Measurements from ENCODE around the gene PIP5KL1.

The PIP5KL1 gene

DNA sequence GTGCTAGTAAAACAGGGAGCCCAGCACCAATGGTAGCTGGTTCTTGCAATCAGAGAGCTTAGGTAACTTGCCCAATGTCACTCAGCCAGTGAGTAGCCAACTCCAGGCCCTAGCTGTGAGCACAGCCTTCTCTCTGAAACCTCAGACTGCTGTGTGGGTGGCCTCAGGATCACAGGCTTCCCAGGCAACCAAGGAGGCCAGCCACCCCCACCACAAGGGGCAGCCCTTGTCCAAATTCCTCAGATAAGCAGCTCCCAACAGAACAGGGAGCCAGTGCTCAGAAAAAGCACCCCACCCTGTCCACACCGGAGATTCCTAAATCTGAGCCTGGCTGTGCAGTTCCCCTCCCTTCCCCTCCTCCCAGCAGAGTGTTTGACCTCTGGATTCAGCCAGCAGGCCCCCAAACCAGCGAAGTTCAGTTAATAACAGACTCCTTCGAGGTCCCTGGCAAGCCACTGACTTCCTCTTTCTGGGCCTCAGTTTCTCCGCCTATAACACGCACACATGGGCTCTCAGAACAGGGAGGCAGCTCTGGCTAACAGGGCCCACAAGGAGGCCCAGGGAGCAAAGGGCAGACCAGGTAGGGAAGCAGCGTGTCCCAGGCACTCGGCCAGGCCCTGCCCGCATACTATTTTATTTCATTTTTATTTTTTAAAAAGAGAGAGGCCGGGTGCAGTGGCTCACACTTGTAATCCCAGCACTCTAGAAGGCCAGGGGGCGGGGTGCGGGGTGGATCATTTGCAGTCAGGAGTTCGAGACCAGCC, 47.5 kb upstream of the PIP5KL1 start:
- no peak overlapping the region for H3K4me3 ChIP-seq (ENCODE audit: low read depth, low read length)
- peak; percentile 38 for DNase-seq (ENCODE audit: low read depth)
- TF ChIP-seq, protein P1, sequence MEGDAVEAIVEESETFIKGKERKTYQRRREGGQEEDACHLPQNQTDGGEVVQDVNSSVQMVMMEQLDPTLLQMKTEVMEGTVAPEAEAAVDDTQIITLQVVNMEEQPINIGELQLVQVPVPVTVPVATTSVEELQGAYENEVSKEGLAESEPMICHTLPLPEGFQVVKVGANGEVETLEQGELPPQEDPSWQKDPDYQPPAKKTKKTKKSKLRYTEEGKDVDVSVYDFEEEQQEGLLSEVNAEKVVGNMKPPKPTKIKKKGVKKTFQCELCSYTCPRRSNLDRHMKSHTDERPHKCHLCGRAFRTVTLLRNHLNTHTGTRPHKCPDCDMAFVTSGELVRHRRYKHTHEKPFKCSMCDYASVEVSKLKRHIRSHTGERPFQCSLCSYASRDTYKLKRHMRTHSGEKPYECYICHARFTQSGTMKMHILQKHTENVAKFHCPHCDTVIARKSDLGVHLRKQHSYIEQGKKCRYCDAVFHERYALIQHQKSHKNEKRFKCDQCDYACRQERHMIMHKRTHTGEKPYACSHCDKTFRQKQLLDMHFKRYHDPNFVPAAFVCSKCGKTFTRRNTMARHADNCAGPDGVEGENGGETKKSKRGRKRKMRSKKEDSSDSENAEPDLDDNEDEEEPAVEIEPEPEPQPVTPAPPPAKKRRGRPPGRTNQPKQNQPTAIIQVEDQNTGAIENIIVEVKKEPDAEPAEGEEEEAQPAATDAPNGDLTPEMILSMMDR (IDR thresholded peaks at IDR 0.05; ENCODE audit: low read depth, low read length), result no peak
- TF ChIP-seq POLR2A (IDR thresholded peaks at IDR 0.05; ENCODE audit: extremely low read depth, insufficient read length), result no peak

DNA sequence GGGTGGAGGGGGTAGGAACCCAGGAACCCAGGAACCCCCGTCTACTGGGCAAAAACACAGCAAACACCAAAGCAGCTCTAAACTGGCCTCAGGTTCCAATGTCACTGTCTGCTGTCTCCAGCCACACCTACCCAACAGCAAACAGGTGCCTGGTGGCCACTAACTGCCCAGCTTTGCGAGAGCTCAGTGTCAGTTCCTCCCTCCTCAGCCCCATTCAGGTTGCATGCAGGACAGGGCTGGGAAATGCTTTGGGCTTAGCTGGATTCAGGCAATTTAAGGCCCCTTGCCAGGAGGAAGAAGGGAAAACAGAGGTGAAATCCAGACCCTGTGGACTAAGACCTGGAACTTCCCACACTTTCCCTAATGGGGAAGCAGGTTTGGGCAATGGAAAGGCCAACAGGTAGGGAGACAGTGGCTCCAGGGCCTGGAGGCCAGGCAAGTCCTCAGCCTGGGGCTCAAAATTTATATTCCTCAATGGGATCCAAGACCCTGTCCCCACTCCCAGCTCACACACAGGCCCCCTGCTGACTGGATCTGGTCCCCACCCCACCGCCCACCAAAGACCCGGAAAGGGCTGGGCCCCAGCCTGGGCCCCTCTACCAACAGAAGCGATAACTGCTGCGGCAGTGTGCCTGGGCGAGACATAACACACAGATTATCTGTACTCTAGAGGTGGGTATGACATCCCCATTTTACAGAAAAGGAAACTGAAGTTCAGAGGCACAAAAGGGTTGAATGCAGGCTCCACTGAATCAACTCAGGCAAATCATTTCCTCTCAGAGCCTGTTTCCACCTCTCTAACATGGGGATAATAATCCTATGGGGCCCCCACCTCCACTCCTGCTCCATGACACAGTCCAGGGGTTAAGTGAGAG, 46.7 kb upstream of the PIP5KL1 start:
- DNase-seq (ENCODE audit: low read depth), result no peak
- no peak overlapping the region for H3K4me3 ChIP-seq (ENCODE audit: low read depth, low read length)
- TF ChIP-seq, protein P2, sequence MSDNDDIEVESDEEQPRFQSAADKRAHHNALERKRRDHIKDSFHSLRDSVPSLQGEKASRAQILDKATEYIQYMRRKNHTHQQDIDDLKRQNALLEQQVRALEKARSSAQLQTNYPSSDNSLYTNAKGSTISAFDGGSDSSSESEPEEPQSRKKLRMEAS (IDR thresholded peaks at IDR 0.05; ENCODE audit: low read depth, low read length), result no peak
- TF ChIP-seq, protein P1 (IDR thresholded peaks at IDR 0.05; ENCODE audit: low read depth, low read length), result no peak
- no peak for TF ChIP-seq MYC (IDR thresholded peaks at IDR 0.05; ENCODE audit: low read depth, low read length)
- TF ChIP-seq POLR2A (IDR thresholded peaks at IDR 0.05; ENCODE audit: extremely low read depth, insufficient read length), result no peak

DNA sequence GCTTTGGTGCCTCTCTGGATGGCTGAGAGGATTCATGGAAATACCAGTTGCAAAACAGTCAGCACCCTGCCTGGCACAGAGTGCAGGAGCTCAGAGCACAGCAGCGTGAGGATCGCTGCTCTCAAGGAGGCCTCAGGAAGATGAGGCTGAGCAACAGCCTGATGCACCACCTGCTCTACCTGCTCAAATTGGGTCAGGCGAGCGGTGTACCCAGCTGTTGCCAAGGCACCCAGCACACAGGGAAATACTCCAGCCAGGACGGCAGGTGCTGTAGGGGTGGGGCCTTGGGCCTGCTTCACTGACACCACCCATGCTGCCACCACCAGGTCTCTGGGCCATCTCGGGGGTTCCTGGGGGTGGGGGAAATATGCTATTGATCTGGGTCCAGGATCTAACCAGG, 45.9 kb upstream of the PIP5KL1 start:
- no peak overlapping the region for H3K4me3 ChIP-seq (ENCODE audit: low read depth, low read length)
- DNase-seq (ENCODE audit: low read depth), result no peak
- TF ChIP-seq POLR2A (IDR thresholded peaks at IDR 0.05; ENCODE audit: extremely low read depth, insufficient read length), result no peak
- TF ChIP-seq, protein P2 (IDR thresholded peaks at IDR 0.05; ENCODE audit: low read depth, low read length), result no peak
- no peak for TF ChIP-seq MYC (IDR thresholded peaks at IDR 0.05; ENCODE audit: low read depth, low read length)
- TF ChIP-seq, protein P1 (IDR thresholded peaks at IDR 0.05; ENCODE audit: low read depth, low read length), result no peak

DNA sequence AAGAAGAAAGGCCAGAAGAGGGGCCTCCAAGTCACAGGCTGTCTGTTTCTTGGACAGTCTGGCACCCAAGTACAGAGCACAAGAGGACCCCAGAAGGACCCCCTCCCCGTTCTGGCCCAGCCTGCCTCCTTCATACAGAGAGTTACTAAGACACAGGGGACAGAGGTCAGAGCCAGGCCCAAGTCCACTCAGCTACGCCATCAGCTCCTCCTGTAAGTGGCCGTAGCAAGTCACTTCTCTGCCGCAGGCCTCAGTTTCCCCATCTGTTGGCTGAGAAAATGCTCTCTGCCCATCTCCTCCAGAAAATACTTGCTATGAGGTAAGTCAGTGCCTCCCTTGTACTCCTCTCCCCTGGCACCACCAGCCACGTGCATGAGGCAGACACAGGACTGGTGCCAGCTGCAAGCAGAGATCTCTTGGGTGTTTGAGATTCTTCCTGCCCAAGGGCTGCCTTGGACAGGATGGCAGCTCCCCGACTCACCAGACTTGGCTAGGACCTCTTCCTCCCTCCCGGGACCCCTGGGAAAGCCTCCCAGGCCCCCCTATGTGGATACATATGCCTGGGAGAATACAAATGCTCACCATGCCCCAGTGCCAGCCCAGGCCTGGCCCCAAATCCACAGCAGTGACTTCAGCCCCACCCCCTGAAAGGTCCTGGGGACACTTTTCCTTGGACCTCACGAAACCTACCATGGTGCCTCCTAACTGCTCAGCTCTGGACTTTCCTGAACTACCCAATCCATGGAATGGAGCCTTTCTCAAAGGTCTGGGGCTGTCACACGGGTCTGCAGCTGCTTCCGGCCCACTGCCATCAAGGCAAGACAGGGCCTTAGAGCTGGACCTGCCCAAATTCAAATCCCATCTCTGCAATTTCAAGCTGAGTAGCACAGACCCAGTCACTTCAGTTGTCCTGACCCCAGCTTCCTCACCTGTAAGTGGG, 45.1 kb upstream of the PIP5KL1 start:
- no peak overlapping the region for H3K4me3 ChIP-seq (ENCODE audit: low read depth, low read length)
- TF ChIP-seq MYC (IDR thresholded peaks at IDR 0.05; ENCODE audit: low read depth, low read length), result no peak
- TF ChIP-seq, protein P1 (IDR thresholded peaks at IDR 0.05; ENCODE audit: low read depth, low read length), result no peak
- TF ChIP-seq, protein P2 (IDR thresholded peaks at IDR 0.05; ENCODE audit: low read depth, low read length), result no peak
- no peak for TF ChIP-seq POLR2A (IDR thresholded peaks at IDR 0.05; ENCODE audit: extremely low read depth, insufficient read length)
- DNase-seq (ENCODE audit: low read depth), result no peak

DNA sequence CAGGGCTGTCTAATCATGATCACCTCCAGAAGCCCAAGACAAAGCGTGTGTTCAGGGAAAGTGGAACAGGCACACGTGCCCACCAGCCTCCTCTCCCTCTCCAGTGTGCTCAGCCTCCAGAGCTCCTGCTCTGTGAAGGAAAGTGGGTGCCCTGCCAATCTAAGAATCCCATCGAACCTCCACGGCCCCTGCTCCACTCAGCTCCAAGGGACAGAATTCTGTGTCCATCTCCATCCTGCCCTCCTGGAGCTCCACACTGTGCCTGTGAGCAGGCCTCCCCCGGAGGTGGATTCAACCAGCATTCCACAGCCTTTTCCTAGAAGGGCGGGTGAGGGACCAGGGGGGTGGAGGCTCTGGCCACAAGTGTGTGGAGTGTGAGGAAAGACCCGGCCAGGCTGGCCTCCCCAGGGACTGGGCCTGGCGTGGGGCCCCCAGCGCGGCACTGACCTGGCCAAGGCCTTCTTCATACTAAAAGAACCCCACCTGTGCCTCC, 44.2 kb upstream of the PIP5KL1 start:
- DNase-seq (ENCODE audit: low read depth), result no peak
- TF ChIP-seq MYC (IDR thresholded peaks at IDR 0.05; ENCODE audit: low read depth, low read length), result no peak
- TF ChIP-seq, protein P1 (IDR thresholded peaks at IDR 0.05; ENCODE audit: low read depth, low read length), result no peak
- TF ChIP-seq POLR2A (IDR thresholded peaks at IDR 0.05; ENCODE audit: extremely low read depth, insufficient read length), result no peak
- TF ChIP-seq, protein P2 (IDR thresholded peaks at IDR 0.05; ENCODE audit: low read depth, low read length), result no peak
- no peak overlapping the region for H3K4me3 ChIP-seq (ENCODE audit: low read depth, low read length)

Measured in NB4 (cell line).